Measurements from ENCODE around the gene GNMT.

- TF ChIP-seq POLR2AphosphoS5 (IDR thresholded peaks at IDR 0.05; ENCODE audit: borderline replicate concordance, low read depth, low read length) (no peak), EZH2 (IDR thresholded peaks at IDR 0.05) (no peak), FOXP2 (optimal IDR thresholded peaks at IDR 0.05; ENCODE audit: control extremely low read depth, extremely low read length, insufficient read depth) (no peak)
These were observed 28.1 kb upstream of the GNMT start for GRCh38 chr6:42932412-42932811.
